Activated CD4-positive, alpha-beta T cell treated with anti-CD3 and anti-CD28 coated beads for 24 hours (primary cell): Measurements from ENCODE around the gene SASS6.

Experiments
- DNase-seq, 2 donors: peaks; one replicate each; pipeline ENCODE4 v3.0.0-alpha.2; 2020; ENCODE audit warnings: low read depth in 2 of 2

The SASS6 gene

GRCh38 chr1:100132566-100133477, at the start of gene SASS6, which contains the start of gene TRMT13:
Gene SASS6, minus strand, starts transcription at chr1:100132930. Its CDS starts 116 bp downstream, at chr1:100132814.
Gene TRMT13, plus strand, starts transcription at chr1:100133163. Its CDS starts 6 bp downstream, at chr1:100133169.
- DNase-seq: peak; percentile 88 to 92

GRCh38 chr1:100178091-100178490, 45.4 kb upstream of the SASS6 start, which contains the start of gene LRRC39:
Gene LRRC39, minus strand, starts transcription at chr1:100178256. Its CDS starts 9,740 bp downstream, at chr1:100168516.
- DNase-seq: no peak

GRCh38 chr1:100177295-100178041, 44.7 kb upstream of the SASS6 start:
- DNase-seq: no peak

- DNase-seq: no peak
Measured at GRCh38 chr1:100168051-100168450, 35.3 kb upstream of the SASS6 start.

- DNase-seq: no peak
Measured at GRCh38 chr1:100164702-100165101, 32.0 kb upstream of the SASS6 start.

GRCh38 chr1:100164216-100164615, 31.5 kb upstream of the SASS6 start:
- no peak for DNase-seq

- no peak for DNase-seq
Measured at GRCh38 chr1:100162881-100163280, 30.2 kb upstream of the SASS6 start.

- no peak for DNase-seq
Measured at GRCh38 chr1:100152271-100152670, 19.5 kb upstream of the SASS6 start.

- no peak for DNase-seq
Measured at GRCh38 chr1:100151679-100152078, 18.9 kb upstream of the SASS6 start.

GRCh38 chr1:100147875-100148274, 15.1 kb upstream of the SASS6 start:
- no peak for DNase-seq

- no peak for DNase-seq
Measured at GRCh38 chr1:100146958-100147357, 14.2 kb upstream of the SASS6 start.

GRCh38 chr1:100145116-100145515, 12.4 kb upstream of the SASS6 start:
- DNase-seq: no peak

GRCh38 chr1:100142343-100142742, 9.6 kb upstream of the SASS6 start:
- DNase-seq: no peak

- DNase-seq: no peak
Measured at GRCh38 chr1:100141192-100141591, 8.5 kb upstream of the SASS6 start.

- DNase-seq: no peak
Measured at GRCh38 chr1:100137602-100138001, 4.9 kb upstream of the SASS6 start.

- no peak for DNase-seq
Measured at GRCh38 chr1:100134872-100135271, 2.1 kb upstream of the SASS6 start.

GRCh38 chr1:100131623-100132022, 1.1 kb downstream of the SASS6 start:
- DNase-seq: no peak

GRCh38 chr1:100130552-100131077, 2.1 kb downstream of the SASS6 start:
- no peak for DNase-seq

GRCh38 chr1:100127226-100127625, 5.5 kb downstream of the SASS6 start:
- DNase-seq: no peak

GRCh38 chr1:100122177-100122576, 10.6 kb downstream of the SASS6 start:
- no peak for DNase-seq

GRCh38 chr1:100115524-100115923, 17.2 kb downstream of the SASS6 start:
- no peak for DNase-seq

GRCh38 chr1:100109554-100110066, 23.1 kb downstream of the SASS6 start:
- DNase-seq: no peak
